GM19025 (cell line): ENCODE data around the gene RAB7A.

Experiments
- ATAC-seq: cut with Tn5 transposase; IDR thresholded peaks from one replicate; pipeline ENCODE4 v1.9.1; 2021; ENCODE audit warnings: mild to moderate bottlenecking, low read depth, moderate library complexity; ENCODE audit not compliant: unreplicated experiment

Gene RAB7A

DNA sequence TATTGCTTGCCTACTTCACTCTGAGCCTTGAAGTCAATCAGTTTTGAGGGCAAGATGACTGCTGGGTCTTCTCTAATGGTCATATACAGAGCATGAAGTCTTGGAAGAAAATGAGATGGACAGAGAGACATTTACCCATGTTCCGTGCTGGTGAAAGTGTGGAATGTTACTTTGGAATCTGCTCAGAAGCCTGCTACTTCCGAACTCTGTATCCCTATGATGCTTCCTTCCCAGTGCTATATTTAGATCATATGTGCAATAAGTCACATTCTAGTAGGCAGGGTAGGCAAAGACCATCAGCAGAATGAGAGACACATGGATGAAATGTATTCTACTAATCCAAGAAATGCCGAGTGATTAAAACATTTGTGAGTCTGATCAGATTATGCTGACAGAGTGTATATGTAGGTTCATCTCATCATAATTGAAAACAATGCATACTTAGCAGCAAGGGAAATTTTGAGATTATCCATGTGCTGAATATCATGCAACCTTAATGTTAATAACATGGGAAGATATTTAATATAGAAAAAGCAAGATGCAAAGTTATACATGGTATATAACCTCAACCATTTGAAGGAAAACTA is 60.5 kb downstream of the RAB7A start:
- no peak for ATAC-seq

DNA sequence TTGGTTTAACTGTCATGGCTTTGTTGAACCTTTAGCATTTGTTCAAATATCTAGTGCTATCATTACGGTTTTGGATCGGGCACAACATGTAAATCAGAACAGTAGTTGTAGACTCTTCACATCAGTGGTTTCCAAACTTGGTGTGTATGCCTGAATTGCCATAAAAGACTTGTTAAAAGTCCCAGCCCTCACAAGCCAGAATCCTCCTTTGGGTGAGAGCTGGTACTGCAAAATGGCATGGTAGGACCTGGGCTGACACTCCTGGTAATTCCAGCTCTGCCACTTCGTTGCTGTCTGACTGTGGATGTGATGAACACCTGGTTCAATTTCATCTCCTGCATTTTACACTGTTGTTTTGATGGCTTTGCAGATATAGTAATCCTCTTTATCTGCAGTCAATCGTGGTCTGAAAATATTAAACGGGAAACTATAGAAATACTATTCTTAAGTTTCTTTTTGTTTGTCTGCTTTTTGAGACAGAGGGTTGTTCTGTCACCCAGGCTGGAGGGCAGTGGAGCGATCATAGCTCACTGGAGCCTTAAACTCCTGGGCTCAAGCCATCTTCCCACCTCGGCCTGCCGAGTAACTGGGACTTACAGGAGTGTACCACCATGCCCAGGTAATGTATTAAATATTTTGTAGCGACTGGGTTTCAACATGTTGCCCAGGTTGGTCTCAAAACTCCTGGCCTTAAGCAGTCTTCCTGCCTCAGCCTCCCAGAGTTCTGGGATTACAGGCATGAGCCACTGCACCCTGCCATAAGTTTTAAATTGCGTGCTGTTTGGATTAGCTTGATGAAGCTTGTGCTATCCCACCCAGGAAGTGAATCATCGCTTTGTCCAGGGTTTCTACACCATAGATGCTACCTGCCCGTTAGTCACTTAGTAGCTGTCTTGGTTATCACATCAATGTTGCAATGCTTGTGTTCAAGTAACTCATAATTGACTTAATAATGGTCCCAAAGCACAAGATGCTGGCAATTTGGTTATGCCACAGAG is 61.6 kb downstream of the RAB7A start:
- ATAC-seq = no peak

DNA sequence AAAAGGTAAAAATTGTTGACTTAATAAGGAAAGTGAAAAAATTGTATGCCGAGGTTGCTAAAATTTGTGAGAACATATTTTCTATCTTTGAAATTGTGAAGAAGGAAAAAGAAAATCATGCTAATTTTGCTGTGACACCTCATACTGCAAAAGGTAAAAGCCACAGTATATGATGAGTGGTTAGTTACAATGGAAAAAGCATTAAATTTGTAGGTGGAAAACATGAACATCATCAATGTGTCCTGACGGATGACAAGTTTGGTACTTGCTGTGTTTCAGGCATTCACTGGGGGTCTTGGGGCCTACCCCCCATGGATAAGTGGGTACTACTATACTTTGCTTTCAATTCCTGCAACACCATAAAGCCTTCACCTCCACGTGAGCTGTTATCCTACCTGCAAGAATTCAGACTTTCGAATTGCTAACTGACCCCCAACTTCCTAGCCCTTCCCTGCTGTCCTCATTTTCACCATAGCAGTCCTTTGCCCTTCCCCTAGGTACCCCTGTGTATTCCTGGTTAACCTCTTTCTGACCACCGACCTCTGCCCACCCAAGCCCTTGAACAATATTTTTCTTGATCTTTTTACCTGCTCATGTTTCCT is 62.4 kb downstream of the RAB7A start:
- ATAC-seq = no peak

DNA sequence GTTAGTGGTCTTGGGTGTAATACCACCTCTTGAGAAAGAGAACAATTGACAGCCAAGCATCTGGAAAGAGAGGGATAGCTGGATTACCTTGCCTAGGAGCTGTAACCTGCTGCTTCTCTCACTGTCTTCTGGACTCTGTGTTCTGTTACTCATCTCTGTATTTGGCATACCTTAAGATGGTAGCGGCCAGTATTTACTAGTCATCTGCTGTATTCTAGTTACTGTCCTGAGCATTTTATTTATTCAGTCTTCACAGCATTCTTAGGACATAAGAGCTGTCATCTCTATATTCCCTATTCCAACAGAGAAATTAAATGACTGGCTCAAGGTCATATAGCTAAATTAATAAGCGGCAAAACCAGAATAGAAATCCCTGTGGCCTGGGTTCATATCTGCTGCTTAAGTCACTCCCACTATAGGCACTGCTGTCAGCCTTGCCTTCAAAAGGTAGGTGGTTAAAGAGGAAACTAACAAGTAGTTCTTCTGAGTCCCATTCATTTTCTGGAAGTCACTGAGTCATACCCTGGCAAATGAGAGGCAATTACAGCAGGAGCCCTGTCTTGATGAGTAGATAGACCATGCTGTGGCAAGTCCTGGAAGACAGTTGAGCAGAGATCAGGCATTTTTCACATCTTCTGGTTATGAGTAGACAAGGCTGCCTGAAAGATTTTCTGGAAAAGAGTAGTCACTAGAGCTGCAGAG is 68.2 kb downstream of the RAB7A start:
- ATAC-seq = no peak

DNA sequence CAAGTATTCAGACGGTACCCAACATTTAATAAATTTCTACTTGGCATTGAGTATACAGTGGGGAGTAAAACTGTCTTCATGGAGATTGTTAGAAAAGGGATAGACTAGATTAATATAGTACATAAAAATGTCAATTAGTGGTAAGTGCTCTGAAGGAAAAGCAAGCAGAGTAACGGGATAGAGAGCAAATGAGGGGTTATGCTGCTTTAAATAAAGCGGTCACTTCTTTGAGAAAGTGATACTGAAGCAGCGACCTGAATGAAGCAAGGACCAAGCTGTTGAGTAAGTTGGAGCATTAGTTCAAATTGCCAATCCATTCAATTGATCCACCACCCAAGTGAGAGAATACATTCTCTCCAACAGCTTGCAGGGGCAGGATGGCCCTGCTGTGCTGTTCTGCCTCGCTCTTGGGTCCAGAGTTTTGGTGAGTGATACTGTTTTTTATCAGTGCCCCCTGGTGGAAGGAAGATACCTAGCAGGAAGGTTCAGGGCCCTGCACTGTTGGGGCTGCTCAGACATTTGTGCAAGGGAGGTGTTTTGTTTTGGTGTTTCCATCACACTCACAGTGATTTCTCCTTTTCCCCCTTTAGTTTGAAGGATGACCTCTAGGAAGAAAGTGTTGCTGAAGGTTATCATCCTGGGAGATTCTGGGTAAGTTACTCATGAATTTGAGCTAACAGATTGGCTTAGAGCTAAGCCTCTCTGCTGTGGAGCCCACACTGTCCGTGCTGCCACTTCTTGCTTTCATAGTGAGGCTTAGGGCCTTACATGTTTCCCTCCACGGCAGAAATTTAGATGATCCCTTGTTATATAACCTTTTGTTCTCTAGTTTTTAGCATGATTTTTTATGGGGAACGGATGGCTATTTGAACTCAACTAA is 69.0 kb downstream of the RAB7A start:
- peak; percentile 77 for ATAC-seq

DNA sequence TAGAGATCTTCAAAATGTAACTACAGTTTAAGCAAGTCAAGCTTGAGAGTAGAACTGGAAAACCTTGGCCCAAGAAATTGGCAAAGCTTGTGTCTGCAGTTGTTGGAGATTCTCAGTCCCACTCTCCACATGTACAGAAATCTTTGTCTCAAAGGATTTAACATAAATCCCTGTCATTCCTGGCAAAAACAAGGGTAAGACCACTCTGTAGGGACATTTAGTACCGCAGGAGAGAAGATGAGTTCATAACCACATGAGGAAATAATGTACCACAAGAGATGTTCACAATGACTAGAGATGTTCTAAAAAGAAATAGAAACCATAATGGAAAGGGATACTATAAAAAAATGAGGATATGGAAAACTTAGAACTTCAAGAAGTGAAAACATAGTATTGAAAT is 73.7 kb downstream of the RAB7A start:
- ATAC-seq = no peak

DNA sequence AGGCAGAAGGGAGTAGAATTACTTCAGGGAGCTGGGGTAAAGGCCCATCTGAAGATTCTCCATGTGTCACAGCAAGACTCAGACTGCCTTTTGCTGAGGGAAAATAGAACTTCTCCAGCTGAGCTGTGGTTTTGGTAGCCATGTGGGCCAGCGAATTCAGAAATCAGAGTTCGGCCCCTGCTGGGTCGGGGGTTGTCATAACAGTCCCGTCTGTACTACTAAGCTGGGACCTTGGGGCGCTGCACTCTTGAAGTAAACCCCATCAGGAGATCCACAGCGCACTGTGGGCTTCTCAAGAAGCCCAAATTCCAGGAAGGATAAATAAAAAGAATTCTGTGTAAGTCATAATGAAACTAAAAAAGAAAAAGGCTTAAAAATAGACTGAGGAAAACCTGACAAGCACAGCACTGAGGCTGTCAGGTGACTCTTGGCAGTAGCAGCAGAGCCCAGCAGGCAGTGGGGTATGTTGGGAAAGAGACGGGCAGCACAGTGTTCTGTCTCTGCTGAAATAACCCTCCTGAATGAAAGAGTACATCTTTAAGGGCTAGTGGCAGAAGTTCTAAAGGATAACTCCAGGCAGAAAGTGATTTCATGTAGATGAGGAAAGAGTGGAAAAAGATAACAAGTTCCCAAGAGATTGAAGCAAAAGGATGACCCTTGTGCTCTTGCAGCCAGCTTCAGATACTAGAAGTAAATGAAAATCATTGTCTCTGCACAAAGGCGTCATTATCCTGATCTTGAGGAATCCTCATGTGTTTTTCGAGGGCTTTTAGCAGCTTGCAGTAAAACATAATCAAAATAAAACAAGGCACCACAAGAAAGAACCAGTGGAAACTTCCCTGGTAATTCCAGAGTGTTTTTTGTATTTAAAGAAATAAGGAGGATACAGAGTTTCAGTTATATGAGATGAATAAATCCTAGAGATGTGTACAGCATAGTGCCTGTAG is 74.5 kb downstream of the RAB7A start:
- ATAC-seq = no peak

DNA sequence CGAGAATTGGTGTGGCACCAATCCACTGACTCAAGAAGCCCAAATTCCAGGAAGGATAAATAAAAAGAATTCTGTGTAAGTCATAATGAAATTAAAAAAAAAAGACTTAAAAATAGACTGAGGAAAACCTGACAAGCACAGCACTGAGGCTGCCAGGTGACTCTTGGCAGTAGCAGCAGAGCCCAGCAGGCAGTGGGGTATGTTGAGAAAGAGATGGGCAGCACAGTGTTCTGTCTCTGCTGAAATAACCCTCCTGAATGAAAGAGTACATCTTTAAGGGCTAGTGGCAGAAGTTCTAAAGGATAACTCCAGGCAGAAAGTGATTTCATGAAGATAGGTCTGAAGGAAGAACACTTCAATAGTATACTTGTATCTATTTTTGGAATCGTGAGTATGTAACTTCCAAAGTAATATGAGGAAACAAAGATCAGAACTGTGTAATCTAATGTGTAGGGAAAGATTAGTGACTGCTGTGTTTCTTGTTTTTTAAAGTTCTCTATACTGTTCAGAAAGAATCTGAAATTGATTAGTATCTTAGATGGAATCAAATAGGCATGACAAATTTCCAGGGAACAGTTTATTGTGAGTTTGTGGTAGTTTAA is 75.9 kb downstream of the RAB7A start:
- ATAC-seq = no peak

DNA sequence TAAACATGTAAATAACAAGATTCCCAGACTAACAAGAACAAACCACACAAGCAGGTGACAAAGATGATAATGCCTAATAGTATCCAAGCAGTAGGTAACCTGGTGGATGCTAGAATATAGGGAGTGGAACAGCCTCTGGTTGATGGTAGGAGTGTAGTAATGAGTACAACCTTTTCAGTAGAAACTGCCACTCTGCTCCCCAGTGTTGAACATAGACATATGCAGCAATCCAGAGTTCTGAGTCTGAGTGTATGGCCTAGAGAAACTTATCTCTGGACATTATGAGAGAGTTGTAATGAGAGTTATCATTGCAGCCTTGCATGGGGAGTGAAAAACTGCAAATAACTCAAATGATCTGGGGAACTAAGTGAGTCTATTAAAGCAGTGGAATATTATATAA is 77.3 kb downstream of the RAB7A start:
- no peak for ATAC-seq

DNA sequence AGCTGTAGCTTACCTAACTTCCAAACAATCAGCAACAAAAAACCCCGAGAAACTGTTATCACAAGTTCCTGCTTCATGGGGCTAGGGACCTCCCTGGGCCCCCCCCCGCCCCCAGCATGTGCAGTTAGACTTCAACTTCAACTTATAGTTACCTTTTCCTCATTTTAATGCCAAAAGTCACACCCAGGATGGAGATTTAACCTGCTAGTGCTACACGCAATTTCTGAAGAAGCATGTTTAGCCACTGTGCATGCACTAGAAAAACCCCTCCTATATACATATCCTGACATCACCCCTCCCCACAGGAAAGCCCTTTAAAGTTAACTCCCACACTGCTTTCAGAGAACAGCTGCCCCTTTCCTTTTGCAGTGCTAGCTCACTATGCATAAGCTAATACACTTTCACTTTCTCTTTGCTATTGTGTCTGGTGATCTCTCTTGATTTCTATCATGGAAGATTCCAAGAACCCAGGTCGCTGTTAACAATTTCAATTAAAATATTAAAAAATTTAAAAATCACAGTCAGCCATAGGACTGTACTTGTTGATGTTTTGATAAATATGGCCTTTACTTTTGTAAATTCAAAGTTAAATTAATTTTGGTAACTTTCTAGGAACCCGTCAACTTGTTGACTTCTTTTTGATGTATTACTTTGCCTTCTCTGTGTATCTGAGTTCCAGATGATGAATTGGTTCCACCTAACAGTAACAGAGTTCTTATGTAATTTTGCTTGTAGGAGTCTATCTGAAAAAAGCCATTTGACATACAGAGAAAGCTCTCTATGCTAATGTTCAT is 78.2 kb downstream of the RAB7A start:
- ATAC-seq = peak; percentile 83

DNA sequence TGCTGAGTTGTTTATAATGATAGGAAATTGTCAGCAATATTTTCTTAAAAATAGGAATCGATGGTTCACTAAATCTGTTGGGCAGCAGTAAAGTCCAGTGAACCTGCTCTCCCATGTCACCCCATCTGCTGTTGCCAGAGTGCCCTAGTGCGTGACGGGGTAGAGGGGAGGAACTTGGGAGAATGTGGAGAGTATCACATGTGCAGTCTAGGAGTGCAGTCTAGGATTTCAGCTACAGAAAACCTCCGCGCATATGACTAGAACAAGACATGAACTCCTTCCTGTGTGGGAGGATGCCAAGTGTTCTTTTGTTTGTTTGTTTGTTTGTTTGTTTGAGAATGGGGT is 78.8 kb downstream of the RAB7A start:
- no peak for ATAC-seq

DNA sequence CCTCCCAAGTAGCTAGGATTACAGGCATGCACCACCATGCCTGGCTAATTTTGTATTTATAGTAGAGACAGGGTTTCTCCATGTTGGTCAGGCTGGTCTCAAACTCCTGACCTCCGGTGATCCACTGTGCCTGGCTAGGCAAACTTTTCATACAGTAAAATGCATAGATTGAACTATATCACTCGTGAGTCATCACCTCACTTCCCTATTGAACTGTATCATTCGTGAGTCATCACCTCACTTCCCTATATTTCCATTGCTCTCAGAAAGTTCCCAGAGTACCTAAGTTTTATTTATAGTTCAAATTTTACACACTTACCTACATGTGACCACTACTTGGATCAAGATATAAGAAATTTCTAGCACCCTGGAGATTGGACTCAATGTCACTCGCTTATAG is 79.8 kb downstream of the RAB7A start:
- no peak for ATAC-seq

DNA sequence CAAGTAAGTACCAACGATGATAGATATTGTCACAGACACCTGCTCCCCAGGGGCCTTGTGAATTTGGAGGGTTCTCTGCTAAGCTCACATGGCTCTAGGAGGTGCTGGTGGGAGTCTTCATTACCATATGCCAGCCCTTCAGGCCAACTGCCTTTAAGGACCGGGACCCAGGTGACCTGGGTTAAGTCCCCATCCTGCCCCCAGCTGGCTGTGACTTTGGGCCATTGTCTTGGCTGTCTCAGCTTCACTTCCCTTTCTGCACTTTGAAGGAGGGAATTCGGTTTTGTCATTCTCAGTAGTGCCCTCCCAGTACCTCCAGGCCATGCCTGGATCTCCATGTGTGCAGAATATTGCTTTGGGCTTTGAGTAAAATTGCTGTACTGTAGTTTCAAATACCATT is 80.6 kb downstream of the RAB7A start:
- ATAC-seq = no peak

DNA sequence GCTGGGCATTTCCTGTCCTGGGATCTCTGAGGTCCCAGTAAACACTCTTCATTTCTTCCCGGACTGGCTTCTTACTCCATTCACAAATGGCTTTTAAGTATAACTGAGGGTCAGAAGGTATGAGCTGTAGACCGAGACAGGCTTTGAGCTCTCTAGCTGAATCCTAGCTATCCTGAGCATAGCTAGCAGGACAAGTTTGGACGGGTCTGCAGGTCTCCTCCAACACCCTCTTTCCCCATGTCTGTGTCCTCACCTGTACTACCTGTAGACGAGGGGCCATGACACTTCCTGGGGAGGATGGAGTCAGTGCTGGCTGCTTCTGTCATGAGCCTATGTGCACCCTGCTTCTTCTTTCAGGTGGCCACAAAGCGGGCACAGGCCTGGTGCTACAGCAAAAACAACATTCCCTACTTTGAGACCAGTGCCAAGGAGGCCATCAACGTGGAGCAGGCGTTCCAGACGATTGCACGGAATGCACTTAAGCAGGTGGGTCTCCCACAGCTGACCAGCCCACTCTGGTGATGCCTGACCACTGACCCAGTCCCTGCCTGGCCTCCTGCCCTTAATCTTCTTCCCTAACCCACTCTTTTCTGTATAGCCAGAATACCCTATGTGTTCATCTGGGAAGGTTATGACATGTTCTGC is 81.3 kb downstream of the RAB7A start:
- ATAC-seq = no peak

DNA sequence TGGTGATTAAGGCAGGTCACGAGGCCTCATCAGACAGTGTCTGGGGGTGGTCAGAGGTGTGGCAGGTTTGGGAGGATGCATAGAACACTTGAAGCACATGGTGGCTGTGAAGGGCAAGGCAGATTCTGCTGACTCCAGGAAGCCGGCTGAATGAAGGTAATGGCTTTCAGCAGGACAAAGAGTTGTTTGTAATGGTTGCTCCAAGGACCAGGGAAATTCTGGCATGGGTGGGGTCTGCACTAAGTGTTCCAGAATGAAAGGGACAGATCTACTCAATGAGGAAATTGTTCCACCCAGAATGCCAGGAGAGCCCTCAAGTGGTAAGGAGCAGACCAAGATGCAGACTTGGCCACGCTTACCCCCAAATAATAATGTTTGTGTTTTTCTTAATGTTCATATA is 82.7 kb downstream of the RAB7A start:
- no peak for ATAC-seq

DNA sequence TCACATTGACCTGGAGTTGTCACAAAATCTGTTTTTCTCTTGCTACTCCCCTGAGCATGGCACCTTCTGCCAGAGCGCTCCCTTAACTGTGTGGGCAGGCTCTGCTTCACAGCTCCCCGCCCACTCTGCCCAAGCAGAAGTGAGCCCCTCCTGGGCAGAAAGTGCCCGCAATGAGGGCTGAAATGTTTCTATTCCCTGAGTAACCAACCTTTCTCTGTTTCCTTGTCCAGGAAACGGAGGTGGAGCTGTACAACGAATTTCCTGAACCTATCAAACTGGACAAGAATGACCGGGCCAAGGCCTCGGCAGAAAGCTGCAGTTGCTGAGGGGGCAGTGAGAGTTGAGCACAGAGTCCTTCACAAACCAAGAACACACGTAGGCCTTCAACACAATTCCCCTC is 87.1 kb downstream of the RAB7A start:
- no peak for ATAC-seq

DNA sequence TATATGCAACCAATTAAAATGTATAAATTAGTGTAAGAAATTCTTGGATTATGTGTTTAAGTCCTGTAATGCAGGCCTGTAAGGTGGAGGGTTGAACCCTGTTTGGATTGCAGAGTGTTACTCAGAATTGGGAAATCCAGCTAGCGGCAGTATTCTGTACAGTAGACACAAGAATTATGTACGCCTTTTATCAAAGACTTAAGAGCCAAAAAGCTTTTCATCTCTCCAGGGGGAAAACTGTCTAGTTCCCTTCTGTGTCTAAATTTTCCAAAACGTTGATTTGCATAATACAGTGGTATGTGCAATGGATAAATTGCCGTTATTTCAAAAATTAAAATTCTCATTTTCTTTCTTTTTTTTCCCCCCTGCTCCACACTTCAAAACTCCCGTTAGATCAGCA is 88.1 kb downstream of the RAB7A start:
- no peak for ATAC-seq
